ENCODE data around the gene SLC25A31. TPM values are rescaled to one million over a fixed set of nuclear protein-coding genes. Genes with fewer than 3 reads are reported as not detected.

The SLC25A31 gene
- total RNA-seq, 1 experiment from 2014 or later, result not detected

DNA sequence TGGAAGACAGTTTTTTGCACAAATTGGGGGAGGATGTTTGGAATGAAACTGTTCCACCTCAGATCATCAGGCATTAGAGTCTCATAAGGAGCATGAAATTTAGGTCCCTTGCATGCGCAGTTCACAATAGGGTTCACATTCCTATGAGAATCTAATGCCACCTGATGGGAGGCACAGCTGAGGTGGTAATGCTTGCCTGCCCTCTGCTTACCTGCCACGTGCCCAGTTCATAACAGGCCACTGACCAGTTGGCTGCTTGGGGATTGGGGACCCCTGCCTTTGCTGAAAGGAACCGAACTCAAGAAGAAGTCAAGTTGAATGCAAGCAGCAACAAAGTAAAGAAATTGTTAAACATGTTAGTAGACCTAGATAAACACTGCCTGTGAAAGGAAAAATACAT lies 47.3 kb downstream of the SLC25A31 start:
- no peaks in the 10 kb centered on the region for H3K27me3 ChIP-seq (ENCODE audit: insufficient read depth, low read depth)
- no TSS peak for BruUV-seq (replicated peaks)
- H3K9me2 ChIP-seq (ENCODE audit: insufficient read depth), result no peaks in the 10 kb centered on the region
- TF ChIP-seq EZH2 (IDR thresholded peaks at IDR 0.05; ENCODE audit: low read depth), result no peak
- TF ChIP-seq, protein P1, sequence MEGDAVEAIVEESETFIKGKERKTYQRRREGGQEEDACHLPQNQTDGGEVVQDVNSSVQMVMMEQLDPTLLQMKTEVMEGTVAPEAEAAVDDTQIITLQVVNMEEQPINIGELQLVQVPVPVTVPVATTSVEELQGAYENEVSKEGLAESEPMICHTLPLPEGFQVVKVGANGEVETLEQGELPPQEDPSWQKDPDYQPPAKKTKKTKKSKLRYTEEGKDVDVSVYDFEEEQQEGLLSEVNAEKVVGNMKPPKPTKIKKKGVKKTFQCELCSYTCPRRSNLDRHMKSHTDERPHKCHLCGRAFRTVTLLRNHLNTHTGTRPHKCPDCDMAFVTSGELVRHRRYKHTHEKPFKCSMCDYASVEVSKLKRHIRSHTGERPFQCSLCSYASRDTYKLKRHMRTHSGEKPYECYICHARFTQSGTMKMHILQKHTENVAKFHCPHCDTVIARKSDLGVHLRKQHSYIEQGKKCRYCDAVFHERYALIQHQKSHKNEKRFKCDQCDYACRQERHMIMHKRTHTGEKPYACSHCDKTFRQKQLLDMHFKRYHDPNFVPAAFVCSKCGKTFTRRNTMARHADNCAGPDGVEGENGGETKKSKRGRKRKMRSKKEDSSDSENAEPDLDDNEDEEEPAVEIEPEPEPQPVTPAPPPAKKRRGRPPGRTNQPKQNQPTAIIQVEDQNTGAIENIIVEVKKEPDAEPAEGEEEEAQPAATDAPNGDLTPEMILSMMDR (conservative IDR thresholded peaks at IDR 0.05), result no peak
- DNase-seq, result no peak
- H3K4me1 ChIP-seq (replicated peaks; ENCODE audit: insufficient read depth), result peaks cover 19% of the 10 kb centered on the region
- H2AFZ ChIP-seq, result no peak overlapping the region; the same call in 1 of the 2 replicates
- no peaks in the 10 kb centered on the region for H4K20me1 ChIP-seq (ENCODE audit: insufficient read depth)
- no peaks in the 10 kb centered on the region for H3K9me3 ChIP-seq (ENCODE audit: insufficient read depth, low read depth)
- peaks cover 7% of the 10 kb centered on the region; the same call in 1 of the 2 replicates for H3F3A ChIP-seq (ENCODE audit: insufficient read depth, low read depth)
- H3K4me3 ChIP-seq, result no peak overlapping the region
- H3K36me3 ChIP-seq (ENCODE audit: low read depth), result no peaks in the 10 kb centered on the region
- no peak overlapping the region for H3K4me2 ChIP-seq
- intact Hi-C loops (cut with micrococcal nuclease; ENCODE audit: unreplicated experiment), result no loop called here
- POLR2A ChIA-PET (ENCODE audit: unreplicated experiment), result no interaction called here
- H3K27ac ChIP-seq, result no peak overlapping the region
- CTCF ChIA-PET, result no interaction called here
- no peaks in the 10 kb centered on the region for H3K79me2 ChIP-seq (ENCODE audit: low read depth)

DNA sequence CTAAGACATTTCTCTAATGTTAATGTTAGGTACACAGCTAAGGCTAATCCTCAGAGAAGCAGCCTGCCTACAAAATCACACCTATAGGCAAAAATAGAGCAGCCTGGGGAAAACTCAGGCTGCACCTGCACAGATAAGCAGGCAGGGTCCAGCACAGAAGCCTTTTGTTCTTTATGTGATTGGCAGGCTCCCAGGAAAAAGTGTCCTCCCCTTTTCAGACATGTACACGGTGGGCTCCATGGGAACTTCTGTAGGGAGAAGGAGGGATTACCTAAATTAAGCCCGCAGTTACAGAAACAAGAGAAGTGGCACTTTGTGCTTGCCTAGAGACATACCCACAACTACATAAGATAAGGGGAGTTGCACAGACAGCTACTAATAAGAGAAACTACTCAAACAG lies 47.9 kb downstream of the SLC25A31 start:
- H3K36me3 ChIP-seq (ENCODE audit: low read depth), result no peaks in the 10 kb centered on the region
- DNase-seq, result no peak
- peaks cover 19% of the 10 kb centered on the region for H3K4me1 ChIP-seq (replicated peaks; ENCODE audit: insufficient read depth)
- no peak overlapping the region; the same call in 1 of the 2 replicates for H2AFZ ChIP-seq
- H3K4me2 ChIP-seq, result no peak overlapping the region
- H3K79me2 ChIP-seq (ENCODE audit: low read depth), result 0 out of 2 replicates have a peak, but pooled peaks cover 4% of the 10 kb centered on the region
- no TSS peak for BruUV-seq (replicated peaks)
- ChIA-PET CTCF (no interaction called here), POLR2A (ENCODE audit: unreplicated experiment) (no interaction called here)
- no peaks in the 10 kb centered on the region for H4K20me1 ChIP-seq (ENCODE audit: insufficient read depth)
- H3K27me3 ChIP-seq (ENCODE audit: insufficient read depth, low read depth), result no peaks in the 10 kb centered on the region
- H3K9me2 ChIP-seq (ENCODE audit: insufficient read depth), result no peaks in the 10 kb centered on the region
- H3K9me3 ChIP-seq (ENCODE audit: insufficient read depth, low read depth), result no peaks in the 10 kb centered on the region
- no peak overlapping the region for H3K4me3 ChIP-seq
- H3F3A ChIP-seq (ENCODE audit: insufficient read depth, low read depth), result peaks cover 7% of the 10 kb centered on the region; the same call in 1 of the 2 replicates
- H3K27ac ChIP-seq, result no peak overlapping the region
- intact Hi-C loops (cut with micrococcal nuclease; ENCODE audit: unreplicated experiment), result no loop called here
- TF ChIP-seq EZH2 (IDR thresholded peaks at IDR 0.05; ENCODE audit: low read depth), result no peak
- TF ChIP-seq, protein P1 (conservative IDR thresholded peaks at IDR 0.05), result no peak

GRCh38 chr4:127780598-127780997 lies 50.4 kb downstream of the SLC25A31 start:
- H3K9me3 ChIP-seq (ENCODE audit: insufficient read depth, low read depth), result no peaks in the 10 kb centered on the region
- peaks cover 28% of the 10 kb centered on the region for H3K79me2 ChIP-seq (ENCODE audit: low read depth)
- no TSS peak for BruUV-seq (replicated peaks)
- ChIA-PET POLR2A (ENCODE audit: unreplicated experiment) (no interaction called here), CTCF (no interaction called here)
- H3K36me3 ChIP-seq (ENCODE audit: low read depth), result no peaks in the 10 kb centered on the region
- intact Hi-C loops (cut with micrococcal nuclease; ENCODE audit: unreplicated experiment), result loop anchor here (5.0 kb wide), 2 partner anchors 148 to 282 kb away; partner anchors contain the start of genes INTU and LARP1B
- H3K27ac ChIP-seq, result no peak overlapping the region
- H3K9me2 ChIP-seq (ENCODE audit: insufficient read depth), result no peaks in the 10 kb centered on the region
- no peak overlapping the region for H2AFZ ChIP-seq
- H3F3A ChIP-seq (ENCODE audit: insufficient read depth, low read depth), result peaks cover 7% of the 10 kb centered on the region; the same call in 1 of the 2 replicates
- peaks cover 36% of the 10 kb centered on the region for H3K4me1 ChIP-seq (replicated peaks; ENCODE audit: insufficient read depth)
- H3K4me3 ChIP-seq, result no peak overlapping the region
- no peak overlapping the region for H3K4me2 ChIP-seq
- no peak for DNase-seq
- no peaks in the 10 kb centered on the region for H4K20me1 ChIP-seq (ENCODE audit: insufficient read depth)
- H3K27me3 ChIP-seq (ENCODE audit: insufficient read depth, low read depth), result no peaks in the 10 kb centered on the region
- no peak for TF ChIP-seq EZH2 (IDR thresholded peaks at IDR 0.05; ENCODE audit: low read depth)
- TF ChIP-seq, protein P1 (conservative IDR thresholded peaks at IDR 0.05), result no peak
